ENCODE data around the gene VEGFB.

DNA sequence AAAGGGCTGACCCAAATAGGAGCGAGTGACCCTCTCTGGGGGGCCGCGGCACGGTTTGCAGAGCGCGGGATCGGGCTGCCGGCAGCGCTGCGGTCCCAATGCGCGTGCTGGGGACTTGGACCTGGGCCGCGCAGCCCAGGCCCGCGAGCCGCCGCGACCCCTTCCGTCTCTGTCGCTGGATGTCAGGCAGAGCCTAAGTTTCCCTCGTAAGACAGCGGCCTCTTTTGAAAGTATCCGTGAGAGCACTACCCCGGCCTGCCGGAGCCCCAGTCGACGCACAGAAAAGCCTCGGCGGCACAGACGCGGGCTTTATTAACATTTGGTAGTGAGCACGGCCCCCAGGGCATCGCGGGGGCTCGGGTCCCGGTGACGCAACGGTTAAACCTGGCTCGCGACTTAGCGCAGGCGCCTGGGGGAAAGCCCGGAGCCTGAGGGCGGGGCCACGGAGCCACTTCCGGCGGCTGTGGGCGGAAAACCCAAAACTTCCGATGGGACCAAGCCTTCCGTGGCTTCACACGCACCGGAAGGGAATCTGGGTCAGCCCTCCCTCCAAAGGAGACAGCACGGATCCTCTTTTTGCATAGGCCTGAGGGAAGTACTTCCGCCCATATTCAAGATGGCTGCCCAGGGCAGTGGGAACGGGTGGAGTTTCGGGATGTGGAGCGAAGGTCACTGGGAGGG lies 35.3 kb downstream of the VEGFB start:
- TF ChIP-seq POLR2AphosphoS5 (IDR thresholded peaks at IDR 0.05; ENCODE audit: low read depth, low read length), result peak; percentile 9; the same call in 1 of the 2 replicates
- peak; percentile 81; the same call in 1 of the 2 replicates for TF ChIP-seq TAF1 (IDR thresholded peaks at IDR 0.05; ENCODE audit: borderline replicate concordance, insufficient read depth, low read length)
- TF ChIP-seq, protein P1, sequence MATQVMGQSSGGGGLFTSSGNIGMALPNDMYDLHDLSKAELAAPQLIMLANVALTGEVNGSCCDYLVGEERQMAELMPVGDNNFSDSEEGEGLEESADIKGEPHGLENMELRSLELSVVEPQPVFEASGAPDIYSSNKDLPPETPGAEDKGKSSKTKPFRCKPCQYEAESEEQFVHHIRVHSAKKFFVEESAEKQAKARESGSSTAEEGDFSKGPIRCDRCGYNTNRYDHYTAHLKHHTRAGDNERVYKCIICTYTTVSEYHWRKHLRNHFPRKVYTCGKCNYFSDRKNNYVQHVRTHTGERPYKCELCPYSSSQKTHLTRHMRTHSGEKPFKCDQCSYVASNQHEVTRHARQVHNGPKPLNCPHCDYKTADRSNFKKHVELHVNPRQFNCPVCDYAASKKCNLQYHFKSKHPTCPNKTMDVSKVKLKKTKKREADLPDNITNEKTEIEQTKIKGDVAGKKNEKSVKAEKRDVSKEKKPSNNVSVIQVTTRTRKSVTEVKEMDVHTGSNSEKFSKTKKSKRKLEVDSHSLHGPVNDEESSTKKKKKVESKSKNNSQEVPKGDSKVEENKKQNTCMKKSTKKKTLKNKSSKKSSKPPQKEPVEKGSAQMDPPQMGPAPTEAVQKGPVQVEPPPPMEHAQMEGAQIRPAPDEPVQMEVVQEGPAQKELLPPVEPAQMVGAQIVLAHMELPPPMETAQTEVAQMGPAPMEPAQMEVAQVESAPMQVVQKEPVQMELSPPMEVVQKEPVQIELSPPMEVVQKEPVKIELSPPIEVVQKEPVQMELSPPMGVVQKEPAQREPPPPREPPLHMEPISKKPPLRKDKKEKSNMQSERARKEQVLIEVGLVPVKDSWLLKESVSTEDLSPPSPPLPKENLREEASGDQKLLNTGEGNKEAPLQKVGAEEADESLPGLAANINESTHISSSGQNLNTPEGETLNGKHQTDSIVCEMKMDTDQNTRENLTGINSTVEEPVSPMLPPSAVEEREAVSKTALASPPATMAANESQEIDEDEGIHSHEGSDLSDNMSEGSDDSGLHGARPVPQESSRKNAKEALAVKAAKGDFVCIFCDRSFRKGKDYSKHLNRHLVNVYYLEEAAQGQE (IDR thresholded peaks at IDR 0.05; ENCODE audit: insufficient read depth in 1 of 2, low read depth in 2 of 2, low read length in 2 of 2), result 0 out of 4 replicates have a peak, but pooled peaks of 1 of the 2 experiments have one; percentile 6
- TF ChIP-seq SIN3A (IDR thresholded peaks at IDR 0.05; ENCODE audit: borderline replicate concordance, insufficient read depth, low read length), result peak; percentile 92
- TF ChIP-seq FOXP2 (optimal IDR thresholded peaks at IDR 0.05; ENCODE audit: borderline replicate concordance, extremely low read depth, extremely low read length, insufficient read depth), result no peak

Data from PFSK-1 (cell line).